ENCODE results near the gene TESMIN. TPM values are rescaled to one million over a fixed set of nuclear protein-coding genes. Genes with fewer than 3 reads are reported as not detected.

Gene TESMIN
- total RNA-seq, 1 experiment from 2014 or later = 78.8 TPM

- CTCF ChIA-PET = interaction anchor here (0.6 to 1.4 kb wide), 7 partner anchors 8 to 128 kb away, joined by 3 to 10 read pairs (median 4); no protein-coding TSS in a partner anchor
- Mint-ChIP-seq H3K27me3 (ENCODE audit: low read depth) (no peaks in the 10 kb centered on the region), H3K36me3 (no peaks in the 10 kb centered on the region), H3K4me1 (peaks cover 12% of the 10 kb centered on the region), H3K27ac (no peak overlapping the region), H3K9me3 (peaks cover 4% of the 10 kb centered on the region; the same call in 1 of the 2 replicates), H3K4me3 (no peak overlapping the region)
- ATAC-seq (peak; percentile 95), DNase-seq (ENCODE audit: low spot score) (peak; percentile 61)
- TF ChIP-seq GTF2I (CRISPR knock-in tag; conservative IDR thresholded peaks at IDR 0.05) = no peak
- TF ChIP-seq FOXP4 (CRISPR knock-in tag; IDR thresholded peaks at IDR 0.05) = no peak
- TF ChIP-seq ZNF232 (CRISPR knock-in tag; IDR thresholded peaks at IDR 0.05) = no peak
- no peak for TF ChIP-seq NFE2L1 (CRISPR knock-in tag; IDR thresholded peaks at IDR 0.05)
- TF ChIP-seq NFYB (CRISPR knock-in tag; conservative IDR thresholded peaks at IDR 0.05; ENCODE audit: low read depth) = no peak
- TF ChIP-seq ZNF425 (CRISPR knock-in tag; conservative IDR thresholded peaks at IDR 0.05) = no peak
- TF ChIP-seq FOXJ3 (CRISPR knock-in tag; IDR thresholded peaks at IDR 0.05; ENCODE audit: borderline replicate concordance) = no peak
- TF ChIP-seq TP53 (CRISPR knock-in tag; IDR thresholded peaks at IDR 0.05) = no peak
- TF ChIP-seq E2F5 (CRISPR knock-in tag; IDR thresholded peaks at IDR 0.05) = no peak
- TF ChIP-seq MYBL2 (CRISPR knock-in tag; IDR thresholded peaks at IDR 0.05) = no peak
- no peak for TF ChIP-seq NFATC4 (CRISPR knock-in tag; IDR thresholded peaks at IDR 0.05)
- TF ChIP-seq FOXP1 (CRISPR knock-in tag; IDR thresholded peaks at IDR 0.05; ENCODE audit: borderline replicate concordance) = no peak
- no peak for TF ChIP-seq ARID4B (CRISPR knock-in tag; IDR thresholded peaks at IDR 0.05; ENCODE audit: borderline replicate concordance)
- TF ChIP-seq PREB (CRISPR knock-in tag; IDR thresholded peaks at IDR 0.05; ENCODE audit: borderline replicate concordance) = no peak
- no peak for TF ChIP-seq NR2C2 (CRISPR knock-in tag; IDR thresholded peaks at IDR 0.05)
- no peak for TF ChIP-seq E2F1 (CRISPR knock-in tag; IDR thresholded peaks at IDR 0.05)
- no peak for TF ChIP-seq ZBTB21 (CRISPR knock-in tag; IDR thresholded peaks at IDR 0.05; ENCODE audit: borderline replicate concordance)
- no peak for TF ChIP-seq ESRRA (CRISPR knock-in tag; IDR thresholded peaks at IDR 0.05; ENCODE audit: borderline replicate concordance)
- no peak for TF ChIP-seq CTCF (IDR thresholded peaks at IDR 0.05)
- TF ChIP-seq ZBTB43 (CRISPR knock-in tag; IDR thresholded peaks at IDR 0.05) = no peak
- POLR2A ChIA-PET = no interaction called here
Measured at GRCh38 chr11:68670208-68670992, 80.9 kb downstream of the TESMIN start.
